Stimulated activated naive CD8-positive, alpha-beta T cell treated with anti-CD3 and anti-CD28 coated beads, Interleukin-15, Interleukin-2, amounts not matched to agents 100 U/mL and 50 U/mL, for 24 hours (primary cell): ENCODE measurements around the gene CDK3.
"Not testable (repeated sequence)": the region's sequence is repeated elsewhere in the genome, so short reads cannot be mapped to it uniquely, and the experiment has no call there.

Source experiments
- ATAC-seq: fragments of 150-1000 bp; cut with Tn5 transposase; one replicate; pipeline ENCODE4 v1.10.0; 2021
- DNase-seq: peaks from one replicate; pipeline ENCODE4 v3.0.0; 2021

The CDK3 gene

GRCh38 chr17:76039121-76039520 is 38.5 kb downstream of the CDK3 start:
- ATAC-seq (no peak), DNase-seq (no peak)

GRCh38 chr17:76040376-76040775 is 39.7 kb downstream of the CDK3 start:
- no peak for ATAC-seq
- no peak for DNase-seq

GRCh38 chr17:76042868-76043267 is 42.2 kb downstream of the CDK3 start:
- ATAC-seq, DNase-seq: not testable (repeated sequence)

- not testable (repeated sequence) for ATAC-seq, DNase-seq
Observed at GRCh38 chr17:76044475-76045007, 43.9 kb downstream of the CDK3 start.

GRCh38 chr17:76046064-76046463 is 45.4 kb downstream of the CDK3 start:
- no peak for DNase-seq
- no peak for ATAC-seq

GRCh38 chr17:76048025-76048605 is 47.5 kb downstream of the CDK3 start:
- no peak for ATAC-seq
- DNase-seq = no peak

GRCh38 chr17:76048711-76049110 is 48.1 kb downstream of the CDK3 start:
- no peak for DNase-seq
- ATAC-seq = no peak

- ATAC-seq = no peak
- DNase-seq = no peak
Observed at GRCh38 chr17:76049239-76049638, 48.6 kb downstream of the CDK3 start.

- ATAC-seq = no peak
- no peak for DNase-seq
Observed at GRCh38 chr17:76049836-76050537, 49.3 kb downstream of the CDK3 start.

- DNase-seq (no peak), ATAC-seq (no peak)
Observed at GRCh38 chr17:76050538-76051467, 50.1 kb downstream of the CDK3 start.

- no peak for ATAC-seq
Observed at GRCh38 chr17:76051561-76051960, 50.9 kb downstream of the CDK3 start.

GRCh38 chr17:76053246-76054111 is 52.8 kb downstream of the CDK3 start:
- ATAC-seq = no peak
- DNase-seq = peak; percentile 31

More at GRCh38 chr17:76051561-76051960, 50.9 kb downstream of the CDK3 start:
- no peak for DNase-seq

- ATAC-seq (no peak), DNase-seq (no peak)
Observed at GRCh38 chr17:76054112-76054476, 53.4 kb downstream of the CDK3 start.
